C4-2B (cell line): Measurements from ENCODE around the gene IL32.

ENCODE experiments used
- ZFX ChIP-seq: fragments of 450-650 bp; IDR thresholded peaks from 2 replicates; pipeline ENCODE4 v1.6.1; 2017
- TF ChIP-seq, protein P1 (sequence below): fragments of 450-650 bp; conservative IDR thresholded peaks from 2 replicates; pipeline ENCODE4 v1.5.1; 2017; ENCODE audit warnings: mild to moderate bottlenecking

DNA sequence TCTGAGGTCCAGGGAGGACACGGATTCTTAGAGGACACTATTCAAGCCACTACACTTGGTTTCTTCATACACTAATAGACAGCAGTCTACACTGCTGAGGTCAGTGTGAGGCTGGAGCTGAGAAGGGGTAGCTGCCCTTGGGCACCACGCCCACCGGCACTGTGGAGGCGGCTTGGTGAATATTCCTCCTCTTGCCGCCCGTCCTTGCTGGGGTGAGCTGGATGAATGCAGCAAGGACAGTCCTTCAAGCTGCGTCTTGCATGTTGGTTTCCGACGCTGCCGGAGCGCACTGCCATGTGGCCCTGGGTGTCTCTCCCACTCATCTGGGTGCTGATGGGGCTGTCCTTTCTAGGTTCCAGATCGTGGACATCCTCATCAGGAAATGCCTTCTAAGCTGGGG, 49.6 kb downstream of the IL32 start:
- TF ChIP-seq, protein P1, sequence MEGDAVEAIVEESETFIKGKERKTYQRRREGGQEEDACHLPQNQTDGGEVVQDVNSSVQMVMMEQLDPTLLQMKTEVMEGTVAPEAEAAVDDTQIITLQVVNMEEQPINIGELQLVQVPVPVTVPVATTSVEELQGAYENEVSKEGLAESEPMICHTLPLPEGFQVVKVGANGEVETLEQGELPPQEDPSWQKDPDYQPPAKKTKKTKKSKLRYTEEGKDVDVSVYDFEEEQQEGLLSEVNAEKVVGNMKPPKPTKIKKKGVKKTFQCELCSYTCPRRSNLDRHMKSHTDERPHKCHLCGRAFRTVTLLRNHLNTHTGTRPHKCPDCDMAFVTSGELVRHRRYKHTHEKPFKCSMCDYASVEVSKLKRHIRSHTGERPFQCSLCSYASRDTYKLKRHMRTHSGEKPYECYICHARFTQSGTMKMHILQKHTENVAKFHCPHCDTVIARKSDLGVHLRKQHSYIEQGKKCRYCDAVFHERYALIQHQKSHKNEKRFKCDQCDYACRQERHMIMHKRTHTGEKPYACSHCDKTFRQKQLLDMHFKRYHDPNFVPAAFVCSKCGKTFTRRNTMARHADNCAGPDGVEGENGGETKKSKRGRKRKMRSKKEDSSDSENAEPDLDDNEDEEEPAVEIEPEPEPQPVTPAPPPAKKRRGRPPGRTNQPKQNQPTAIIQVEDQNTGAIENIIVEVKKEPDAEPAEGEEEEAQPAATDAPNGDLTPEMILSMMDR = no peak
- no peak for TF ChIP-seq ZFX
